HG03097 (cell line): ENCODE data around the gene CBX2.
"Not testable (repeated sequence)": the region's sequence is repeated elsewhere in the genome, so short reads cannot be mapped to it uniquely, and the experiment has no call there.

Experiments
- ATAC-seq: cut with Tn5 transposase; IDR thresholded peaks from one replicate; pipeline ENCODE4 v1.9.1; 2021; ENCODE audit not compliant: unreplicated experiment, low FRiP score

Gene CBX2

DNA sequence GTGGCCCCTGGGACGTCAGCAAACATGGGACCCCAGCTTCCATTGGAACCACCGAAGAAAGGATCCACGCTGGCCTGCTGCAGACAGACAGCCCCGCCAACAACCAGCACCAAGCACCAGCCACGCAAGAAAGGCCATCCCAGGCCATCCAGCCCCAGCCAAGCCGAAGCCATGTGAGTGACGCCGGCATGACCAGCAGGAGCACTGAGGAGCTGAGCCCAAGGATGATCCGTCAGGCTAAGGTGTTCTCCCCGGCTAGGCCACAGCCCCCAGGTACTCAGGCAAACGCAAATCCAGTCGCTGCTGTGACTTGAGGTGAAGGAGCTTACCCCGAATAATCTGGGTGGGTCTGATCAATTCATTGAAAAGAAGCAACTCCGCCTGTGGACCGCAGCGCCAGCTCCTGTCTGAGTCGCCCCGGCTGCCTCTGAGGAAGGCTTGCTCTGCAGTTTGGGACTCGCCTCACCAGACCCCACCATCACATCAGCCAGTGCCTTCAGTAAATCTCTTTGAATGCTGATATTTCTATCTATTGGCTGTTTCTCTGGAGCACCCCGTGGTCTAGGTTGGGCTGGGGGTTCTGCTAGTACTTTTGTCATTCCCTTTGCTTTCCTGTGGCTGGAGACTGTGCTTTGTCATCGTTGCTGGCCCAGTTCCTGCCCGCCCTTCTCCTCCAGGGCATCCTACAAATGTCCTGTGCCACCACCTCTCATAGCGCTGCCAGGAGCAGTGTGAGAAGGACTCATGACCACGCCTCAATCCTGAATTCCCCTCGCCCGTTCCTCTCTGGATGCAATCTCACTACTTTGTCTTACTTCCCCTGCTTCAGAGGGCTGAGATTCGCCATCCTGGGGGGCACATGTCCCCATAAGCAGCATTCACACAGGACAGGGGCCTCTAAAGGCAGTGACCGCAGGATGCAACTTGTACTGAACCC, 8.1 kb upstream of the CBX2 start:
- no peak for ATAC-seq

DNA sequence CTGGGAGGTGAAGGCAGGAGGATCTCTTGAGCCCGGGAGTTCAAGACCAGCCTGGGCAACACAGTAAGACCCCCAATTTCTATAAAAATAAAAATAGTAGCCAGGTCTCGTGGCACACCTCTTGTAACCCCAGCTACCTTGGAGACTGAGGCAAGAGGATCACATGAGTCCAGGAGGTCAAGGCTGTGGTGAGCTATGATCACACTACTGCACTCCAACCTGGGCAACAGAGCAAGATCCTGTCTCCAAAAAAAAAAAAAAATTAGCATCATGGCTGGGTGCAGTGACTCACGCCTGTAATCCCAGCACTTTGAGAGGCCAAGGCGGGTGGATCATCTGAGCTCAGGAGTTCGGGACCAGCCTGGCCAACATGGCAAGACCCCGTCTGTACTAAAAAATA, 6.7 kb upstream of the CBX2 start:
- ATAC-seq, result no peak

GRCh38 chr17:79772726-79773125, 5.2 kb upstream of the CBX2 start:
- ATAC-seq, result not testable (repeated sequence)

- ATAC-seq, result no peak
These were observed 3.4 kb upstream of the CBX2 start for GRCh38 chr17:79774561-79774975.

- ATAC-seq, result no peak
These were observed 2.3 kb upstream of the CBX2 start for GRCh38 chr17:79775632-79776031.

DNA sequence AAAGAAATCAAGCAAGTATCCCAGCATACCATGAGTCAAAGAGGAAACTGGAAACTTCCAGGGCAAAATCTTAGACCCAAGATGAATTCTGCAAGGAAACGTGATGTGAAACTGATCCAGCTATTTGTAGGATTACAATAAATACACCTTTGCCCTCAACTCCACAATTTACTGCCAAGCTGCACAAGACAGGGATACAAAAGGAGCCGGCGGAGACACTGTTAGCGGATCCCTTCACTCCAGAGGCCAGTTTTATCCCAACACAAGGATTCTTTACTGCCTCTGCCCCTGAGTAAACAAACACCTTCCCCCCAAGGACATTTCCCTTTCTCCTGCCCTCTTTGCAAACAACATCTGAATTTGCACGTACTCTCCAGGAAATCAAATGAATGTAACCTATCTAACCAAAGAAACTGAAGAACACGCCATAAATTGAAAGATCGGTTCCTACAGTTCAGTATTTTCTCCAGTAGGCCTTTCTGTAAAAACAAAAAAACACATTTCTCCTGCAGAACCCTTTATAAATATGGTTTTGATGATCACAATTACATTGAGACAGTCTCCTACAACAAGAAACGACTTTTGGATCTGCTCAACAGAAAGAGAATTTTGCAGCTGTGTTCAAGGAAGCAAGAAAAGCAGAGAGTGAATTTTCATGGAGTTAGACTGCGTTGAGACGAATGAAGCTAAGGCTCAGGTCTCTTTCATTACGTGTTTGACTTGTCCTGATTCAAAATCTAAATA, 1.4 kb upstream of the CBX2 start:
- no peak for ATAC-seq

DNA sequence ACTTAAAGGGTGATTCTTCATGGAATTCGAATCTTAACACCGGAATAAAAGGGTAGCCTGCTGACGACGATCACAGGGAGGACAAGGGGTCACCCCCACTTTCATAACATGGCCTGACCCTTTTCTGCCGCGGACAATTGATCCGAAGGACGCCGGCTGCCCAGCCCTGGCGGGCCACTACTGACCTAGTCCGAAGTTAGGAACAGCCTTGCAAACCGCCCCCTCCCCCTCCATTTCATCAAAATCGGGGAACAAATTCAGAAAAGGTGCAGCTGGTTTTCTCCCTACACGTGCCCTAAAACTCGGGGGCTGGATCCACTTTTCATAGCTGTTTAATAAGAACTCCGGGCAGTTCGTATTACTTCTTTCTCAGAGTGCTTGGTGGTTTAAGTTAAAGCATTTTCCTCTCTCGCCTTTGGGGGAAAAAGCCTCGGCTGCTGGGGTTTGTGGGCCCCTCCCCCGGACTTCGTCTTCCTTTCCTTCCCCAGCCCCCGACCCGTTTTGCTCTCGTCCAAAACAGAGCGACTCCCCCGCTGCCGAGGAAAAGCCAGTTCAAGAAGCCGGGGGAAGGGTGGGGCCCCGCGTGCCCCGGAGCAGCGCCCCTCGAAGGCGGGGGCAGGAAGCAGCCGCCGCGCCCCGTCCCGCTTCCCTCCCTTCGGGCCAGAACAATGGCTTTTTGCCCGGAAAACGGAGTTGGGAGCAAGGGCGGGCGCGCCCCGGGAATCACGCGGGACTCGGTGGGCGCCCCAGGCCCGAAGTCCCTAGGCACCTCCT, 641 bp upstream of the CBX2 start:
- ATAC-seq, result no peak

GRCh38 chr17:79778504-79779083, 646 bp downstream of the CBX2 start:
- no peak for ATAC-seq

DNA sequence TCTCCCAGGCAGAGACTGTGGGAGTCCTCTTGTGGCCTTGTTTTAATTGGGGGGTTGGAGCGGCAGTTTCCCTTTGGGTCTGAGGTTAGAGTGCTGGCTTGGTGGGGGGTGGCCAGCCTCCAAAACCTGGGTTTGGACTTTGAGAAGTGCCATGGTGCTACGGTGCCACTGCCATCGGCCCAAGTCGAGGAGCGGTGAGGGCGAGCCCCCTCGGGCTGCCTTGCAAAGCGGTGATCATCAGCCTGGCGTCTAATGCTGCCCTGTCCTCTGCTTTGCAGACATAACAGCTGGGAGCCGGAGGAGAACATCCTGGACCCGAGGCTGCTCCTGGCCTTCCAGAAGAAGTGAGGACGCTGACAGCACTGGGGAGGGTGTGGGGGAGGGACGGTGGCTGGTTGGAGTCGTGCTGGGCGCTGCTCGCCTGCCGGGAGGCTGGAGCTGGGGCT, 1.2 kb downstream of the CBX2 start:
- no peak for ATAC-seq

DNA sequence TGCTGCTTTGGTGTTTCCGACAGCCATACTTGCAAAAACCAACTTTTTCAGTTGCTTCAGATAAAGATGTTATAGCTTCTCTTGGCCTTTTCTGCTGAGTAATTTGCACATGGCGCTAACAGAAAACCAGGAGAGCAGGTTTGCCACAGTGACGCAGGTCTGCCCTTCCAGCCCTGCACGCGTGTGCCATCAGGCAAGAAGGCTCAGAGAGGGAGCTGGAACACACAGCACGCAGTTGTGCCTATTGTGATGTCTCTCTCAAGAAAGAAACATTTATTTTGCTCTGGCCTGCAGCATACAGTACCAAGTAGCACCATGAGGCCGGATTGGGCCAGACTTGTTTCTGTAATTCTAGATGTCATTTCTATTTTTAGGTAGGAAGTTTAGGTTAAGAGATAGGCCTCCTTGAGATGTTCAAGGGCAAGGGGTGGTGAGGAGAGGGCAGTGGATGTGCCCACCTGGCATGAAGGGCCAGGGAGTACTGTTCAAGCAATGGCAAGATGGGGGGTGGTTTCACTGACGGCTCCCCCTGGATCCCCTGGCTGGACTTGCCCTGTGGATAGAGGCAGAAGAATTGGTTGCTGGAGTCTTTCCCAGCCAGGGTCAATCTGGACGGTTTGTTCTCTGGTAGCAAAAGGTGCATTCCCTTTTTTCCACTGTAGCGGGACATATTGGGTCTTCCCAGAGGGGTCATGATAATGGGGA, 1.9 kb downstream of the CBX2 start:
- no peak for ATAC-seq

DNA sequence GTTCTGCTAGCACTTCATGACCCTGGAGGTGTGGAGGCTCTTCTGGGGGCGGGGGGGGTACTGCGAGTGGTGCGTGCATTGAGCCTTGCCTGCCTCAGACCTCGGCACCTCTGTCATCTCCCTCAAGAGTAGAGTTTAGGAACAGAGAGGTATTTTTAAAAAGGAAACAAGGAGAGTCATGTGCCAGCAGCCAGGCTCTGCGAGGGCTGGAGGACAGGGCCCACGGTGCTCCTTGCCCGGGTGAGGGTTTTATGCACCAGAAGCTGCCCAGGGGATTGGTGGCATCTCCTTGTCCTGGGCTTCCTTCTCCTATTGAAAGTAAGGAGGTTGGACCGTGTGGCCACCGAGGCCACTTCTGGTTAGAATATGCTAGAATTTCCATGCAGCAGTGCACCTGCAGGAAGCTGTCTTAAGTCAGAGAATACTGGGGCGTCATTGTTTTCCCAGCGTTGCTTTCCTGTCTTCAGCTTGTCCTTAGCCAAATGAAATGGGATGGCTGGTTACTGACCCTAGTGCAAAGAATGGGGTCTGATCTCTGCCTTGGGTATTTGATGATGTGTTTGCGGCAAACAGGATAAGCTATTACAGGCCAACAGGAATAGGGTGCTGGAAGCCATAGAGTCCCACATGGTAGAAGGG, 3.2 kb downstream of the CBX2 start:
- ATAC-seq, result no peak

DNA sequence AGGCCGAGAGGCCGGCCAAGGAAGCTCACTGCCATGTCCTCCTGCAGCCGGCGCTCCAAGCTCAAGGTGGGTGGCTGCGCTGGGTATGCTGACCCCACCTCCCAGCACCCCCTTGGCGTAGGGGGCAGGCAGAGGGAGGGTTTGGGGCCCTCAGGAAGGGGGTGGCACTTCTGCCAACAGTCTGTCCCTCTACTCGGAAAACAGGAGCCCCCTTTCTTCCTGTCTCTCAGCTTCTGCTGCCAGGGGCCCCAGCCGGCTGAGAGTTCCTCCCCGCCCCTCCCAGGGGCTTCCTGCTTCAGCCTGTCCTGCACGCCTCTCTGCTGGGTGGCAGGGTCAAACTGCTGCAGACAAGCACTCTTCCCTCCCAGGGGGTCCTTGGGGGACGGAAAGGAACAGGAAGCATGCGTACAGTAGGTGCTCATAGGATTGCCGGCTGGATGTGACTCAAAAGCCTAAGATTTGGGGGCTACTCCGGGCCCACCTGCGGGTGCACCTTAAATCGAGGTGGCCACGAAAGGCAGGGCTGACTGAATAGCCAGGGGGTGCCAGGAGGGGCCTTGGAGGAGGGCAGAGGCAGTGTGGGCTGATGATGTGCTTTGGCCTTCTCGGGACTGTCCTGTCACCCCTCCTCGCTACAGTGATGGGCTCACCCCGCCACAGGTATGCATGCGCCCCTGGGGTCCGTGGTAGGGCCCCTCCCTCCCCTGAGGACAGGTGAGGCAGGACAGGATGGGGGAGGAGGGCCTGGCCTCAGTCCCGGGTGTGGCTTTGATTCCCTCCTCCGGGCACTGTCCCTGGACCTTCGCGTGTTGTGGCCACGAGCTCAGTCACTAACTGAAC, 4.0 kb downstream of the CBX2 start:
- no peak for ATAC-seq

GRCh38 chr17:79783891-79784290, 5.9 kb downstream of the CBX2 start:
- ATAC-seq, result no peak

DNA sequence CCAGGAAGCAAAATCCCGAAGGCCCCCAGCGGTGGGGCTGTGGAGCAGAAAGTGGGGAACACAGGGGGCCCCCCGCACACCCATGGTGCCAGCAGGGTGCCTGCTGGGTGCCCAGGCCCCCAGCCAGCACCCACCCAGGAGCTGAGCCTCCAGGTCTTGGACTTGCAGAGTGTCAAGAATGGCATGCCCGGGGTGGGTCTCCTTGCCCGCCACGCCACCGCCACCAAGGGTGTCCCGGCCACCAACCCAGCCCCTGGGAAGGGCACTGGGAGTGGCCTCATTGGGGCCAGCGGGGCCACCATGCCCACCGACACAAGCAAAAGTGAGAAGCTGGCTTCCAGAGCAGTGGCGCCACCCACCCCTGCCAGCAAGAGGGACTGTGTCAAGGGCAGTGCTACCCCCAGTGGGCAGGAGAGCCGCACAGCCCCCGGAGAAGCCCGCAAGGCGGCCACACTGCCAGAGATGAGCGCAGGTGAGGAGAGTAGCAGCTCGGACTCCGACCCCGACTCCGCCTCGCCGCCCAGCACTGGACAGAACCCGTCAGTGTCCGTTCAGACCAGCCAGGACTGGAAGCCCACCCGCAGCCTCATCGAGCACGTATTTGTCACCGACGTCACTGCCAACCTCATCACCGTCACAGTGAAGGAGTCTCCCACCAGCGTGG, 6.5 kb downstream of the CBX2 start:
- no peak for ATAC-seq

DNA sequence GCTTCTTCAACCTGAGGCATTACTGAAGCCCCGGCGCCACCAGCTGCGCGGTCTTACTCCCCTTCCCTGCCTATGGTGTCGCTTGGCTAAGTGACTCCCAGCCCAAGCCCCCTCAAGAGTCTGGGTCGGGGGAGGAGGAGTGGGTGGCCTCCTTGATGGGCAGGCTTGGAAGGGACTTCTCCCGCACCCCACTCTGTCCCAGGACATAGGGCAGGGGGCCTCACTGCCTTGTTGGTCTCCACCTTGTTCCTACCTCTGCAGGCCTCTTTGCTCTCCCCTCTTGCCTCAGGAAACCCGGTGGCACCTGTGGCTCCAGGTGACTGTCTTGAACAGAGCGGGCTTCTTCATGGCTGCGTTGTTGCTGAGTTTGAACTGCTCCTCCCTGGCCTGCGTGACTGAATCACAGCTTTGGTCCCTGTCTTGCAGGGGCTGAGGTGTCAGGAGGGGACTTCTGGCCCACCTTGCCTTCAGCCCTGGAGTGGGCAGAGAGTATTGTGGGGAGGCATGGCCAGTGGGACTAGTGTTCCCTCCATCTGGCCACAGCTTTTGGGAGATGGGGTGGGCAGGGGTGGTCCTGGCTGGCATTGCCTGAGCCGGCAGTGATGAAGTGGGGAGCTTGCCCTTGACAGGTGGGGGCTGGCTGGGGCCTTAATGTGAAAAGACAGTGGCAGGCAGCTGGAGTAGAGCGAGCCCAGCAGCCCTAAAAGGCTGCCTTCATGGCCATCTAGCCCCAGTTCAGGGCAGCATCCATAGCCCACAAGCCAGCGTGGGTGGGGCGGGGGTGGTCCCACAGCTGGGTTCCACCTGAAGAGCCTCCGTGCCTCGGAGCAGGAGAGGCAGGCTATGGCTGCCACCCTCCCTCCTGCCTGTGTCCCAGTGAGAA, 7.3 kb downstream of the CBX2 start:
- ATAC-seq, result no peak

GRCh38 chr17:79785900-79786810, 8.2 kb downstream of the CBX2 start:
- no peak for ATAC-seq
